NCI-H1694 (cell line): ENCODE measurements around the gene RPL13A.
"Not testable (repeated sequence)": the region's sequence is repeated elsewhere in the genome, so short reads cannot be mapped to it uniquely, and the experiment has no call there.

Experiments
- DNase-seq: peaks from one replicate; lab custom pipeline; 2025; lab: John Stamatoyannopoulos, UW

The RPL13A gene

GRCh38 chr19:49456326-49456725 is 31.1 kb upstream of the RPL13A start:
- no peak for DNase-seq

GRCh38 chr19:49458567-49458903 is 28.9 kb upstream of the RPL13A start:
- no peak for DNase-seq

- no peak for DNase-seq
These were observed 28.0 kb upstream of the RPL13A start for GRCh38 chr19:49459388-49459787.

GRCh38 chr19:49461130-49461529 is 26.3 kb upstream of the RPL13A start:
- DNase-seq = not testable (repeated sequence)

- no peak for DNase-seq
These were observed 25.8 kb upstream of the RPL13A start for GRCh38 chr19:49461656-49462055.

GRCh38 chr19:49462492-49462891 is 24.9 kb upstream of the RPL13A start:
- no peak for DNase-seq

GRCh38 chr19:49463960-49464740 is 23.3 kb upstream of the RPL13A start:
- no peak for DNase-seq

GRCh38 chr19:49465371-49465770 is 22.0 kb upstream of the RPL13A start:
- DNase-seq = no peak

GRCh38 chr19:49468199-49468598 is 19.2 kb upstream of the RPL13A start:
- DNase-seq = no peak

- no peak for DNase-seq
These were observed 18.5 kb upstream of the RPL13A start for GRCh38 chr19:49468746-49469447.

- DNase-seq = no peak
These were observed 17.4 kb upstream of the RPL13A start for GRCh38 chr19:49469828-49470614.

- no peak for DNase-seq
These were observed 16.8 kb upstream of the RPL13A start for GRCh38 chr19:49470615-49470978.

- DNase-seq = no peak
These were observed 14.5 kb upstream of the RPL13A start for GRCh38 chr19:49472936-49473335.

GRCh38 chr19:49473501-49473867 is 13.9 kb upstream of the RPL13A start:
- not testable (repeated sequence) for DNase-seq

- DNase-seq = peak; percentile 67
These were observed 13.4 kb upstream of the RPL13A start, which contains the start of gene FLT3LG for GRCh38 chr19:49473868-49474541. Gene FLT3LG, plus strand, starts transcription at chr19:49474215. Its CDS starts 425 bp downstream, at chr19:49474640.

GRCh38 chr19:49474542-49474924 is 12.9 kb upstream of the RPL13A start:
- DNase-seq = no peak

GRCh38 chr19:49475191-49475917 is 12.1 kb upstream of the RPL13A start:
- DNase-seq = no peak

- DNase-seq = peak; percentile 65
These were observed 11.2 kb upstream of the RPL13A start for GRCh38 chr19:49475995-49476880.

GRCh38 chr19:49479975-49480628 is 7.3 kb upstream of the RPL13A start:
- no peak for DNase-seq
